Measurements from ENCODE around the gene KCNIP1.
"Not testable (repeated sequence)": the region's sequence is repeated elsewhere in the genome, so short reads cannot be mapped to it uniquely, and the experiment has no call there.

KCNIP1 gene

DNA sequence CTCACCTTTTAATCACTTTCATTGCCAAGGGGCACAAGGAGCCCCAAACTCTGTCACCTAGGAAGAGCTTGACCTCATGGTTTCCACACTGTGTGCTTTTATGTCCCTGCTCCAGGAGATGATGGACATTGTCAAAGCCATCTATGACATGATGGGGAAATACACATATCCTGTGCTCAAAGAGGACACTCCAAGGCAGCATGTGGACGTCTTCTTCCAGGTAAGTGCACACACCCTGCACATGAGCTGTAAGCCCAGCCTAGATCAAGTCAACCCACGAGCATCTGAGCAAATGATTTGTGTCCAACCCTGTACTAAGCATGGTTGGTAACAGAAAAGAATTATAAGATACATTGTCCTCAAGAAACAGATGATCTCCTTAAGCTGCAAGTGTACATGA is 228.9 kb downstream of the KCNIP1 start:
- DNase-seq: no peak

DNA sequence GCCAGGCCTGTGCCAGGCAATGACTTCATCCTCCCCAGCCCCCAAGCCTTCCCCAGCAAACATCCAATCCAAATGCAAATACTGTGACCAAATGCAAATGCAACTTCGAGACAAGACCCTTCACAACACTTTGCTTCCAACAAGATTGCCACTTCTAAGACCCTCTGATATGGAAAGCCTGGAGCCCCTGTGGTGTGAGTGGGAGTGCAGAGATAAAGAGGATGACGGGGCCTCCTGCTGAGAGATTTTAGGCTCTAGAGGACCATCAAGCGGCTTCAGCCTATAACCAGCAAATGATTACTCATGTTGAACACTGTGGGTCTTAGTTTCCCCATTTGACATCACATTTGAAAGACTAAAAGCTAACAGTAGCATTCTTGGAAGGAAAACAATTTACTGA is 233.1 kb downstream of the KCNIP1 start:
- DNase-seq: no peak

DNA sequence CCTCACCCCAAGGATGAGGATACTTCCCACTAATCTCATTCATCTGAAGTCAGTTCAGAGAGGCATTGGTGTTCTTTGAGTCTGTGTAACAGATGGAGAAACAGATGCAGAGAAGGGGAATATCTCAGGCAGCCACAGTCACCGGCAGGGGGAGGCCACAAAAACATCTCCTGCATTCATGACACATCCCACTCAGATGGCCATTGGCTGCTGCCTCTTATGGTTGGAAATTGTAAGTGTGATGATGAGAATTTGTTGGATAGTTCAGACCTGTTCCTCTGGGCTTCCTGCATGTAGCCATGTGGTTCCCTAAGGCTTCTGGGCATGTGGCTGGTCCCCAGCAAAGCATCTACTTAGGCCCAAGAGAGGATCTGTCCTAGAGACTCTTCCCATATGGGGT is 233.8 kb downstream of the KCNIP1 start:
- no peak for DNase-seq

DNA sequence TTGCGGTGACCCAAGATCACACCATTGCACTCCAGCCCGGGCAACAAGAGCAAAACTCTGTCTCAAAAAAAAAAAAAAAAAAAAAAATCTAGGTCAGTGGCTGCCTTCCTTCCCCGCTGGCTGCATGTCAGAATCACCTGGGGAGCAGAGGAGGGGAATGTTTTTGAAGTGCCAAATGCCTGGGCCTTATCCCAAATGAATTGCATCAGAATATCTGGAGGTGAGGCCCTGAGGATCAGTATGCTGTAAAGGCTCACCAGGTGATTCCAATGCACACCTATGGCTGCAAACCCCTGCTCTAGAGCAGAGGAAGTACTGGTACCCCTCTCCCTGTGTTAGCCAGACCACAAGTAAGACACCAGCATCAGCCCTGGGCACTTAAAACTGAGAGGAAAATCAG is 235.0 kb downstream of the KCNIP1 start:
- DNase-seq: no peak

DNA sequence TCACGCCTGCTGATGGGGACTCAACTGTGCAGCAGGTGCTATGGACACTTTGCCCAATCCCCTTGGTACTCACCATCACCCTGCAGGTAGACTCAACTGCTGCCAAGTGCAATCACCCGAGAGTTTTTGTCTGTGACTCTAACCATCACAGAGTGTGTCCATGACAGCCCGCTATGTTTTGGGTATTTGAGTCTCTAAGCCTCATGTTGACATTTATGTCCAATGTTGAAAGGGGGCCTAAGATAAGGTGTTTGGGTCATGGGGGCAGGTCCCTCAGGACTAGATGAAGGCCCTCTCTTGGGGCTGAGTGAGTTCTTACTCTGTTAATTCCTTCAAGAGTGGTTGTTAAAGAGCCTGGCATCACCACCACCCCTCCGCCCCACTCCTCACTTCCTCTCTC is 235.6 kb downstream of the KCNIP1 start:
- no peak for DNase-seq

DNA sequence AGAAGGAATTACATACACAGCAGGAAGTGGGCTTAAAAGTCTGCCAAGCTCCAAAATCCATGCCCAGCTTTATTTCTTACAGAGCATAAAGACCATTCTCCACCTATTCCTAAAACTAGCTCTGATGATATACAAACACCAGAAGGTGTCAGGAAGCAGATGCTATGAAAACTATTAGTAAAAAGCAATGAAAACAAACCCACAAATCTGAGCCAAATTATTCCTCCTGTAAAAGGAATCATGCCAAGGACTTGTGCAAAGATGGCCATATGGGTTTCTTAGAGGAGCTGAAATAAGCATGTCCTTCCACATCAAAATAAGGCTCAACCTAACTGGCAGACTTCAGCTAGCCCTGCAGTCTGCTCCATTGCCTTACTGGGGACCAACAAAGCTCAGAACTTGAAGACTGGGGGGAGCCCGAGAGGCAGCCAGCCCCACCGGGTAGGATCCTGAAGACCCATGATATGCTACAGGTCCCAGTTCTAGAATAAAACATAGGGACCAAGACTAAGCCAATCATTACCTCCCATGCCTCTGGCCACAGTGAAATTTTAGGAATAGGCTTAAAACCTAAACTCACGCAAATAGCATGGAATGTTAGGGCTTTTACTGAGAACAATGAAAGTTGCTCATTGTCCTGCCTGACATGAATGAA is 236.9 kb downstream of the KCNIP1 start:
- DNase-seq: no peak

DNA sequence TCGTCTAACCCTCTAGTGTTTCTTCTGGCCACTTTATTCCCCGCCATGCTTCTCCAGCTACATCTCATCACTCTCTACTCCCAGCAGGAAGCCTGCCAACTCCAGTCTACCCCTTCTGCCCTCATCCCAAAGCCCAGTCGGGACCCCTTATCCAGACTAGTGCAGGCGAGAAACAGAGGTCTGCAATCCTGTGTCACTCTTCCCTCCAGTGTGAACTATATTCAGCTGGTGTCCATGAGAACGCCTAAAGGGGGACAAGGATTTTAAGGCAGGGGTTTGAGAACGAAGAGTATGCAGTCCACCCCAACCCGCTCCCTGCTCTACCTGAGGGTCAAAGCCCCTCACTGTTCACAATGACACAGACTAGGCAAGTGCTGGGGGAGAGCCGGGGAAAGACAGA is 238.0 kb downstream of the KCNIP1 start:
- no peak for DNase-seq

DNA sequence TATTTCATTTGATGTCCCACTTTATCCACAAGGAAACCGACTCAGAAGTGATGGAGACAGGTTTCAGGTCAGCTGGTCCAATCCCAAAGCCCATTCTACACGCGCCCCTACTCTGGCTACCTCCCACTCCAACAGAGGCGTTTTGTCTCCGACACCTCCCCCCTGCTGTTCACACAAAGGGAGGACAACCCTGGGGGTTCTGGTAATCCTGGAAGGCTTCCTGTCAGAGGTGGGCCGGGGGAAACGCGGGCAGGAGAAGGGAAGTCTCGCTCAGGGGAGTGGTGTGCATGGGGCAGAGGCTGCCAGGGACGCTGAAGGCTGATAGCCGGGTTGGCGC is 240.0 kb downstream of the KCNIP1 start:
- no peak for DNase-seq

DNA sequence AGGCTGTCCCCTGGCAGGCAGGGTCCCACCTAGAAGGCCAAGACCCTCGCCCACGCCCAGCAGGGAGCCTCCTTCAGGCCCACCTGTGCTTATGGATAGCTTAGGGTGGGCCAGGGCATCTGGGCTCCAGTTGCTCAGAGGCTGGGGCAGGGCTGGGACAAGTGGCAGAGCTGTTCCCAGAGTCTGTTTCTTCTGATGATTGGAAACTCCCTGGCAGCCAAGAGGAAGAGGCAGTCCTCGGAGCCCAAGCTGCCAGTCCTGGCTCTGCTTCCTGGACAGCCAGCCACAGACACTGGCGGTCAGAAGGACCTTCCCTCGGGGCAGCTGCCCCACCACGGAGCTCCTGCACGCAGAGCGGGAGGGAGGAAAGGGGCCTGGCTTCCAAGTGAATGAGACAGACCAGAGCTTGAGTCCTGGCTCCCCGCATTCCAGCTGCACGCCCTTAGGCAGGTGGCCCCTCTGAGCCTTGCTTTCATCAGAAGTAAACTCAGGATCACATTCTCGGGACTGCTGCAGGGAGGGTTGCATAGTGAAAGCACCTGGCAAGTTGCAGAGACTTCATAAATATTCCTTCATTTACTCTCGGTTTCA is 241.8 kb downstream of the KCNIP1 start:
- DNase-seq: peak; percentile 55

DNA sequence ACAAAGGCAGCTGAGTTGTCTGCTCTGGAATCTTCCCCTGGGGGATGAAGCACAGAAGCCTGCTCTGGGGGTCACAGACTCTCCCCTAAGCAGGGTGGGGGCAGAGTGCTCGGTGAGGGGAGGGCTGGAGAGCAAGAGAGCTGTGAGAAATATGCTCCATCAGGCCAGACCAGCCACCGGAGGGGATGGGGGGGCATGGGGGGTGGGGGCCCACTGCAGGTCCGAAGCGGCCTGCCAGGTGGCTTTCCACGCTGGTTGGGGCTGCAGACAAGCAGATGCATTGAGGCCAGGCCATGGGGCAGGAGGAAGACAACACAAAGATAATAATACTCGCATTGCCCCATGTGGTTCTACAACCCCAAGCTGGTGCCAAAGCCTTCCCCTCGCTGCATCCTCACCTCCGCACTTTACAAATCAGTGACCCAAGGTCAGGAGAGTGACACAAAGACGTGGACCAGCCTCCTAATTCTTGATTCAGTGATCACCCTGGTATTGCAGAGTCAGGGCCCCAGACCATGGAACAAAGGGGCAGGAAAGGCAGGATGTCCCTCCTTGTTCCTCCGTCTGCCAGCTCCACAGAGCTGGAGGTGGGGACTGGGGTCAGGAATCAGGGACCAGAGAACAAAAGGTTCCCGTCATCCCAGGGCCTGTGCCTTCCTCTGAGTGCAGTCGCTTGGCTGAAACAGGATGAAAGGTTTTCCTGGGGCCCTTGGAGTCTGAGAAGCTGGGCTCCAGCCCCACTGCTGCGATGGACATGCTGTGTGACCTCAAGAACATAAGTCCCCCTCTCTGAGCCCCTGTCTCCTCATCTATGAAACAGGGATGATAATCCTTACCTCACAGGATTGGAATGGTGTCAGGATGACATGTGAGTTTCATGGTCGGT is 242.5 kb downstream of the KCNIP1 start:
- DNase-seq: no peak

DNA sequence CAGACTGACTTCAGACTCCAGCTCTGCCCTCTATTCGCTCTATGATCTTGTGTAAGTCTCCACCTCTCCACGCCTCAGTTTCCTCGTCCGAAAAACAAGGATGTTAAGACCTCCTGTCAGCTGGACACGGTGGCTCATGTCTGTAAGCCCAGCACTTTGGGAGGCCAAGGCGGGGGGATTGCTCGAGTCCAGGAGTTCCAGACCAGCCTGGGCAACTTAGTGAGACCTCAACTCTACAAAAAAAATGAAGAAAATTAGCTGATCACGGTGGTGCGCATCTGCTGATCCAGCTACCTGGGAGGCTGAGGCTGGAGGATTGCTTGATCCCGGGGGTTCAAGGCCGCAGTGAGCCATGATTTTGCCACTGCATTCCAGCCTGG is 243.1 kb downstream of the KCNIP1 start:
- no peak for DNase-seq

DNA sequence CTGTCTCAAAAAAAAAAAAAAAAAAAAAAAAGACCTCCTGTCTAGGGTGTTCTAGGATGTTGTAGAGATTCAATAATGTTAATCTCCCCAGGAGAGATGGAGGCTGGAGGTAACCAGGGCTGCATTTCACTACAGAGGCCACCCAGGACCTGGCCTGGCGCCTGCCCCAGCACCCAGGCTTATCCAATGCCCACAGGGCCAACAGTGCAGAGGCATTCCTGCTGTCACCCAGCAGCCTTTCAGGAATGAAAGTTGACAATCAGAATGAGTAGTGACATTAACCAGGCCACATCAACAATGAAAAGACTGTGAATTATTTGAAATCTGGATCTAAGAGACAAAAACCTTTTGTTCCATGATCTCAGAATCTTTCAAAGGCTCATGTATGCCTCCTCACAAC is 243.5 kb downstream of the KCNIP1 start:
- DNase-seq: no peak

DNA sequence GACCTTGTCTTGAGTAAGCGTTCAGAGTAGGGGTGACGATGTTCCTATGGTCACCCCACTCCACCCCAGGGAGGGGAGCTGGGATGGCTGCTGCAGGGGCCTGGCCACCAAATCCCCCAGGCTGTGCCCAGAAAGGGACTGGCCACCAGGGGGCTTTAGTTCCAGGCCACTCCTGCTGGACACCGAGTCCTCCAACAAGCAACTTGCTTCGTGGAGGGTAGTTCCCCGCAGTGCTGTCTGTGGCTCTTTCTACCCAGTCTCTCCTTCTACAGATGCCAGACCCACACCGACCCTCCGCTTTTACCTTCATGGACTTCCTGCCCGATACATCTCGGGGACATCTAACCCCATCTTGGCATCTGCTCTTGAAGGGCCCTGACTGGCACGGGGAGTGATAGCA is 244.0 kb downstream of the KCNIP1 start:
- DNase-seq: peak; percentile 17

DNA sequence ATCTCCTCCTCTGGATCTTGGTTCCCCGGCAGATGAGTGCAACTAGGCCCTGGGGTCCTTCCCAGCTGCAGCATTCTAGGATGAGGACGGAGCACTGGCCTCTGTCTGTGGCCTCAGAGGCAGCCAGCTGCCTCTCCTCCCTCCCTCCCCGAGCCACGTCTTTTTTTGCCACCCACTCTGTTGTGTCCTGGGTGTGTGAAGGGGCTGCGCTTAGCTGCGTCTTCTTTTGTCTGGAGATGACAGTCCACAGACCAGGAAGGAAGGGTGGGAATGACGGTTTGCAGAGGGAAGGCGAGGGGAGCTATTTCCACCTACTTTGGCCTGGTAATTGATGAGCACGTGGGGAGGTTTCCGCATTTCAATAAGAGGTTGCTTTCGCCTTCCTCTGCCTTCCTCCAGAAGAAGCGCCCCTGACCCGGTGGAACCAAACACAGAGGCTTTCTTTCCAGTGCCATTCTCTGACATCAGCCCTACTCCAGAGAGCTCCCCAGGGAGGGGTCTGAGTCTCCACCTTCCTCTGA is 245.2 kb downstream of the KCNIP1 start:
- no peak for DNase-seq

DNA sequence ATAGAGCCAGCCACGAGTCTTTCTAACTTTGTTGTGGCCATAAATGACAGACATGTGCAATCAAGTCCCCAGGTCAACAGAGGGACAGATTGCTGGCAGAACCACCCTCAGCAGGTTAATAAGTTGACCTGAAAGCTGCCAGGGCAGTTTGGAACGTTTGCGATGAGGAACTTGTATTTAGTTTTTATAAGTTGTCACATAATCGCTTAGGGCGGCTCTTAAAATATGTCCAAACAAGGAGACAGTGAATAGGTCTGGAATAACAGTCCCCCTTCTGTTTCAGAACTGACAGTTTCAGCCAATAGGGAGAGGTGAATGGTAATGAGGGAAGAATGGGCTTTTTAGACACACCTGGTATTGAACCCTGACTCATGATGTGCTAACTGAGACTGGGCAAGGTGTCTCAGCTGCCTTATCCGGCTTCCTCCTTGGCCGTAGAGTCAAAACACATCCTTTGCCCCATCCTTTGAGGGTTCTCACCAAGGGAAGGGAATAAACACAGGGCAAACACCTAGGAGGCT is 246.2 kb downstream of the KCNIP1 start:
- DNase-seq: no peak

DNA sequence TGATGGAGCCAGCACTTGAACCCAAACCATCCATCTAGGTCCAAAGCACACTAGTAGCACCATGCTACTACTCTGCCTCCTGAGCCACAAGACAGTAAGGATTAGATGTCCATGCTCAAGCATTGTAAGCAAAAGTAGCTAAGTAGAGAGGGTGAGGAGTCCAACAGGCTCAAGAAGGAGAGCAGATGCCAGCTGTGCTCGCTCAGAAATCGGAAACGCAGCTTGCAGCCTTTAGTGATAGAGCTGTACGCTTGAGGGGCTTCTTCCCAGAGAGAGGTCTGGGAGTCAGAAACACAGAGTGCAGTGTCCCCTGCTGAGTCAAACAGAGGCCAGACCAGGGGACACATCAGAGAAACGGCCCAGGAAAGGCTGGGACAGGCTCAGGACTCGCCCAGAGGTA is 247.0 kb downstream of the KCNIP1 start:
- DNase-seq: no peak

DNA sequence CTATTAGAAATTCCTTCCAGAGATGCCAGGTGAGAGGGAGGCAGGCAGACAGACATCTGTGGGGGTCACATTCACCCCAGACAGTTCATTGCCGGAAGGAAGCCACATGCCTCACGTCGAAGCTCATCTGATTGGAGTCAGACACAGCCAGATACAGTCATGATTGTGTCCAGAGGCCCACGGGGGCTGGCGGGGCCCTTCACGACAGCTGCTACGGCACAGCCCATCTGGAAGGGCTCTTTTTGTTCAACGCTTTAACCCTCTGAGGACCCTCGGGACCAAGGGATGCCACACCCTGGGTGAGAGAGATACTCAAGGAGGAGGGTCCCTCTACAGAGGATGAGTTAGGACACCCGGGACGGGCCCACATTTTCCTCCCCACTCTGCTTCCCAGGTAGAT is 247.8 kb downstream of the KCNIP1 start:
- no peak for DNase-seq

DNA sequence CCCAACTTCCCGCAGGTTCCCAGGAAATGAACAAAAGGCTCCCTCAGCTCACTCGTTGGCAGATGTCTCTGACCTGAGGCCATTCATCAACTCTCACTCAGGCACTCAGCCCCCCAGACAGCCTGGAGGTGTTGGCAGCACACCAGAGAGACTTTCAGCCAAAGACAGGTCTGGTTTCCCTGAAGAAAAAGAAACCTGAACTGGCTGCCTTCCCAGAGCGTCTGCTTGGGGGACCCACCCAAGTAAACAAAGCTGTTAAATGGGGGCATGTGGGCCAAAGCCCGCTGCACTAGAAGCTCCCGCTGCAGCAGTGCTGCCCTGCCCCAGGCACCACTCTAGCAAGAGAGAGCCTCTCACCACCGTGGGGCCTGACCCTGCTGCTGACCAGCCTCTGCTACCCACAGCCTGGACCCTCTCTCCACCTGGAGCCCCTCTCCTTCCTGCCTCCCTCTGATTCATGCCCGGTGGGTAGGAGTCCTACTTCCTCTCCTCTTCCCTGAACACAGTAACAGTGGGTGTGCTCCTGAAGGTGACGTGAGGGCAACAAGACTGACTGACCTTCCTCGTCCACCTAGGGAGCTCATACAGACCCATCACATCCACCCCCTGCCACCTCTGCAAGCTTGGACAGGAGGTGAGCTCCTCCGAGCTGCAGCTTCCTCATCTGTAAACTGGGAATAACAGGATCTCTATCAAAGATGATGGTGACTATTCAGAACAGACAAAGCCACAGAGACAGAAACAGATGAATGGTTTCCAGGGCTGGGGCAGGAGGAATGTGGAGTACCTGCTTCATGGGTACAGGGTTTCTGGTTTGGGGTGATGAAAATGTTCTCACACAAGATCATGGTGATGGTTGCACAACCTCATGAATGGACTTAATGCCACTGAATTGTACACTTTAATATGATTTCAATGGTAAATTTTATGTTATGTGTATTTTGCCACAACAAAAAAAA is 248.7 kb downstream of the KCNIP1 start:
- peak; percentile 70 for DNase-seq

DNA sequence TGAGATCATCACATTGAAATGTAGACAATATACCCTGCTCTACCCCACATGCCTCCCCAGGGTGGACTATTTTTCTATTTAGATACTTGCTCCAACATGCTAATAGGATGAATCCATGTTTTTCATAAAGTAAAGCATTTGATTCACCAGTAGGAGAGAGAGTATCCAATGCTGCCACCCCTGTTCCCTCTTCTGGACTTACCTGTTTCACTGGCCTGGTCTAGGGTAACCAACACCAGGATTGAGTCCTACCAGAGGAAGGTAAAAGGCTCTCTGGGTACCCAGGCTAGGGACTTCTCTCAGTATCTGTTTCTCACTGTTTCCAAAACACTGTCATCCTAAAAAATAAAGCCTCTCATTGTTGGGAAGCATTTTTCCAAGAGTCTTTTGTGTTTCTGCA is 249.5 kb downstream of the KCNIP1 start:
- no peak for DNase-seq

DNA sequence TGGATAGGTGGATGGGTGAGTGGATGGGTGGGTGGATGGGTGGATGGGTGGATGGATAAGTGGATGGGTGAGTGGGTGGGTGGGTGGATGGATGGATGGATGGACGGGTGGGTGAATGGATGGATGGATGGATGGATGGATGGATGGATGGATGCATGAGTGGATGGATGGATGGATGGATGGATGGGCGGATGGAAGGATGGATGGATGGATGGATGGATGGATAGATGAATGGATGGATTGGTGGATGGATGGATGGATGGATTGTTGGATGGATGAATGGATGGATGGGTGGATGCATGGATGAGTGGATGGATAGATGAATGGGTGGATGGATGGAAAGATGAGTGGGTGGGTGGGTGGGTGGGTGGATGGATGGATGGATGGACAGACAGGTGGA is 250.7 kb downstream of the KCNIP1 start:
- DNase-seq: not testable (repeated sequence)

DNA sequence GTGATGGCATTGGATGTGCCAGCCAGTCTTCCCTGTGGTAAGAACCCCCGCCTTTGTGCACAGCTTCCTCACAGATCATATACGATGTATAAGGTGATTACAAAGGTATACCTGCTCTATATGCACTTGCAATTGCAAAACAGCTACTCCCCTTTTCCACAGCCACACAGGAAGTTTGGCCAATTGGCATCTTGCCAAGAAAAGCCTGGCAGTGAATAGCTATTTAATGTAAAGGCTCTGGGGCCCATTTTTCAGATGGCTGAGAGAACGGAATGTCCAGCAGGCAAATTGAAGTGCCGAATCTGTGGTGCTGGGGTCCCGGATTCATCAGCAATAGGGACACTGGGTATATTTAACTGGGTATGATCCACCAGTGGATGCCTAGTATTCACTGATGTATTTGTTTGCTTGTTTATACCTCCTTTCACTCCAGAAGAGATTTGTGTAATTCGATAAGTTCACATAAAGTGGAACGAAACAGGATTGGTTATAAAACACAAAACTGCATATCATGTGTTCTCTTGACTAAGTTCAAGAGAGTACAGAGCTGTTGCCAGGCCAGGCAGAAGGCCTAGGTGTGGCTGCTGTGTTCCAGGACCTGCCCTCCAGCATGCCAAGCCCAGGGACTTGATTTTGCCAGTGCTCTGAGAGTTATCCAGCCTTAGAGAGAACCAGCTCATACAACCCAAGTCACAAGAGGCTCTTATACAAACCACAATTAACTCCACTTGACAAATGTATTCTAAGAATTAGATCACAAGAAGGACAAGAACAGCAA is 252.0 kb downstream of the KCNIP1 start:
- DNase-seq: peak; percentile 55

DNA sequence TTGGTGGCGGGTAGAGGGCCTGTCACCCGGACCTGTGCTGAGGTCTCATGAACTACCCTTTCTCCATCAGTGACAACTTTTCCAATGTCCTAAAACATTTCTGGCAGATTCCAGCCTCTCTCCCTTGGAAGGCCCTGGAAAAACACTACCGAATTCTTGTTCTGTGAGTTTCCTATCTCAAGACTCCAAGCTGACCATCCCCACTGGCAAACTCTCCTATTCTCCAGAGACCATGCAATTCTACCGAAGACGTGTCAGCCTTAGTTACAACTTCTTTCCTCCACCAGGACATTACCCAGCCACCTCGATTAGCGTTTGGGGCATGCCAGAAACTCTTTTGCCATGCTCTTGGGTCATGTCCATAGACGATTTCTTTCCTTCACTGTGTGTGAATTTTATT is 252.9 kb downstream of the KCNIP1 start:
- DNase-seq: no peak
